Stimulated activated CD4-positive, alpha-beta T cell treated with anti-CD3 and anti-CD28 coated beads, Interleukin-15, amount 100 ng/mL, for 1 hour (primary cell): Measurements from ENCODE around the gene IL1RN.

ENCODE experiments used
- DNase-seq, 2 donors: peaks; one replicate each; pipeline ENCODE4 v3.0.0-alpha.2; 2020; ENCODE audit warnings: low read depth in 1 of 2, low spot score in 1 of 2

IL1RN gene

DNA sequence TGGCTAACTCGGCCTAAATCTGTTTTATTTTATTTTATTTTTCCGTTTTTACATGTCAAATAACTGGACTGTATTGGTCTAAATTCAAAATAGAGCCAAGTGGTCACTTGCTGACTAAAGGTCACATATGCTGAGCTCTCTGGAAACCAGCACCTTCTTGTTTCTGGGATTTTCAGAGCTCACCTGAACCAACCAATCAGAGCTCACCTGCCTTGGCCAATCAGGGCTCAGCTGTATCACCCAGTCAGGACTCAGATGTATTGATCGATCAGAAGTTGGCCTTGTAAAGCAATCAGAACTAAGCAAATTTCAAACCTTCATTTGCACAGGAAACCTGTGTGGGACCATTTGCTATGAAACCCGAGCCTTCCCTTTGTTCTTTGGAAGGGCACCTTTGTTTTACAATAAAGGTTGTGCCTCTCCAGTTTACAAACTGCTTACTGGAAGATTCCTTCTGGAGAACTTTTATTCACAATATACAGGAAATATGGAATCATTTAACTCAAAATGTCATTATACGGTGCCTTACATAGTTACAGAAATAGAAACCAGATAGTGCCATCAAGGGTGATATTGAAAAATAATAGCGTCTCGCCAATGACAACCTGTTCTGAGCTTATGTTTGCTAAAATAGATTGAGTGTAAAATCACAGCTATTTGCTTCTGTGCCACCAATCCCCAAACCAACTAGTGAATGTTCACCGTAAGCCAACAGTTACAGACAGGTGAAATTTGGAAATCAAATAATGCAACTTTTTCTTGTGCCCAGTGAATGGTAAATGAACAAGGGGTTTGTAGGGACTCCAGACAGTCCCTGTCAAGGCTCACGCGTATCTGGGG lies 29.1 kb downstream of the IL1RN start:
- DNase-seq, result no peak

DNA sequence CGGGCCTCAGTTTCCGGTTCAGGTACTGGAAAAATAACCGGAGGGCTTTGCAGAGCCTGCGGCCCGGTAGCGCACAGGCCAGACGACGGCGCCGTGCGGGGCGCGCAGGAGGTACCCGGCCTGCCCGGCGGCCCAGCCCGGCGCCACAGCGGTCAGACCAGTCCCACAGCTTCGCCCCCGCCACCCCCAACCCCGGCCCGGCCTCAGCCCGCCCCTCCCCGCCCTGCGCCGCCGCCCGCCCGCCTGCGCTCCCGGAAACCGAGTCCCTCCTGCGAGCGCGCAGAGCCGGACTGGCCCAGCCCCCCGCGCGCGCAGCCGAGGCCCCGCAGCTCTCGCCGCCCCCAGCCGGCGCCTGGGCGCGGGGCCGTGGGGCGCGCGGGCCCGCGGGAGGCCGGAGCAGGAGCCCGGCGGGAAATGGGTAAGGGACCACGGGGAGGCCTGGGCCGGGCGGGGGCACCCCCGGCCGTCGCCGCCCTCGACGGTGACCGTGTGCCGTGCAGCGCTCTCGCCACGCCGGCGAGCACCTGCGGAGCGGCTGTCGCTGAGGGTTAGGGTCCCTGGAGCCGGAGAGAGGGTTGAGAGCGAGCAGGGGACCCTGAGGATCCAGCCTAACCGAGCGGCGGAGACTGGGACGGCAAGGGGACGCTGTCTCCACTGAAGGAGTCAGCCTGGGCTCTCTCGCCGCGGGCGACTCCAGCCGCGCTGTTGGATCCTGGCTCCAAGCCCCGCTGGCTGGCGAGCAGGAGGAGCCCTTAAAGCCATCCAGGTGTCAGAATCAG lies 29.9 kb downstream of the IL1RN start:
- DNase-seq, result no peak

DNA sequence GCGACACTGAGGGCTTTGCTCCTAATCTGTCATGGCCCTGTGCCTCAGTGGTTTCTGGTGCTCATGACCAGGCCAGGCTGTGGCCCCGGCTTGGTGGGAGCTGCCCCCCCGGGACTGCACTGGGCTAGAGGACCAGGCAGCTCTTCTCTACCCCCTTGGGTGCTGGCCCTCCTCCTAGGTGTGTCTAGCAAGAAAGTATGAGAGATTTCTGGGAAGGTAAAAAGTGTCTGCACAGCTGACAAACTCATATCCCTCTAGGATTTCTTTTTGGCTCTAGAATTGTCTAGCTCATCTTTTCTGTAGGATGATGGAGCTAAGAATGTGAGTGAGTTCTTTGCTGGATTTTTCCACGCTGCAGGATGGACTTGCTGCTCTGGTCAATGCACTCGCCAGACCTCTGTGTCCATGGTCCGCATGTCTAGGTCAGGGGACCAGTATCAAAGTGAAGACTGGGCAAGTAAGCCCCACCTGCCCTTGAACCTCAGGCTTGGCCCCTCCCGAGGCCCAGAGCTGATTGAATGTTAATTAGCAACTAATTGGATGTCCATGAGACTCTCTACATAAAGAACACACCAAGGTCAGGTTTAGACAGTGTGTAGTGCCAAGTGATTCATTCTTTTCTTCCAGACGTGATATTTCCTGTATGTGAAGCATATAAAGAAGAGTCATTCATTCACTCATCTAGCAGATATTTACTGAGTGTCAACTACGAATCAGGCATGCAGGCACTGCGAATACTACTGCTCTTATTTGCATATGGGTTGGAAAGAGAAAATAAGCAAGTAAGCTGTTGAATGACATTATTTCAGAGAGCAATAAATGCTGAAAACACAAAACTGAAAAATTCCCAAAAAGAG lies 30.7 kb downstream of the IL1RN start:
- no peak for DNase-seq

DNA sequence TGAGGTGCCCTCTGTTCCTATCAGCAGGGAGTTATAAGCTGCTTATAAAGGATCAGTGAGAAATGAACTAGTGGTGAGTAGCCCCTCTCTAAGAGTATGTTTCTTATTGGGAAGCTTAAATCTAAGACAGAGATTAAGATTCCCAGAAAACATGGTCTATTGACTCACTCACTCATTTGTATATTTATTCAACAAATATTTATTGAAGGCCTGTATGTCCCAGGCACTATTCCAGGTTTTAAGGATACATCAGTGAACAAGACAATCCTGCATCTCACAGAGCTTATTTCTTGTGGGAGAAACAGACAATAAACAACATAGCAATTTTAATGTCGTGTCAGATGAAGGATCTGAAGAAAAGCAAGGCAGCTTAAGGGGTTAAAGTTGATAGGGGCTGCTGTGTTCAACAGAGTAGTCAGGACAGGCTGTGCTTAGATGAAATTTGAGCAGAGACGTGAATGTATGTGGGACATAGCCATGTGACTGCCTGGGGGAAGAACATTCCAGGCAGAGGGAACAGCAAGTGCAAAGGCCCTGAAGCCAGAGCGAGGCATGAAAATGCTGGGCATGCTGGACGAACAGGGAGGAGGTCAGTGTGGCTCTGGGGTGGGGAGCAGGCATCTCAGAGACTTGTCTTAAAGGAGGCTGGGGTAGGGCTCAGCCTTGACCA lies 31.6 kb downstream of the IL1RN start:
- DNase-seq, result no peak

DNA sequence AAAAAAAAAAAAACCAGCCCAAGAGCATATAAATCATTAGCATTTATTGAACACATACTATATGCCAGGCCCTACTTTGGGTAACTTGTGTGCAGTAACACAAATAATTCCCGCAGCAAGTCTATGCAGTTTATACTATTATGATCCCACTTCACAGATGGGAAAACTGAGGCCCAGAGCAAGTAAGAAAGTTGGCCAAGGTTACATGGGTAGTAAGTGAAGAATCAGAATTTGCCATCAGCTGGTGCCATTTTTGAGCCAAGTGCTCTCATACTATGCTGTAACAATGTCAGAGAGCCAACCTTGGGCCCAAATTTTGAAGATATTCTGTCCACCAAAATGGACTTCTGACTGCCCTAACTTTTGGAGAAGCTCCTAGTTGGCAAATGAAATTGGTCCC lies 32.9 kb downstream of the IL1RN start:
- DNase-seq, result no peak

DNA sequence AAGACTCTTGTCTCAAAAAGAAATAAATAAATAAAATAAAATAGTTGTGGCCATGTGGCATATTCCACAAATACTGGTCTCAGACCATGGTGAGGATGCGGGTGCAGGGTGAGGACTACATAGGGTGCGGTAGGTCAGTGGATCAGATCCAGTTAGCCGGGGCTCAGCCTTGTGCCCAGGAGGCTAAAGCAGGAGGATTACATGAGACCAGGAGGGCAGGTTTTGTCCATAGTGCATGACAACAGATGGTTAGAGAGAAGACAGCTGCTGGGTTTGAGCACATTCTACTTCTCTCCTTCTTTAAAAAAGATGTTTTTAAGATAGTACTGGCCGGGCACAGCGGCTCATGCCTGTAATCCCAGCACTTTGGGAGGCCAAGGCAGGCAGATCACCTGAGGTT lies 33.6 kb downstream of the IL1RN start:
- DNase-seq, result no peak

DNA sequence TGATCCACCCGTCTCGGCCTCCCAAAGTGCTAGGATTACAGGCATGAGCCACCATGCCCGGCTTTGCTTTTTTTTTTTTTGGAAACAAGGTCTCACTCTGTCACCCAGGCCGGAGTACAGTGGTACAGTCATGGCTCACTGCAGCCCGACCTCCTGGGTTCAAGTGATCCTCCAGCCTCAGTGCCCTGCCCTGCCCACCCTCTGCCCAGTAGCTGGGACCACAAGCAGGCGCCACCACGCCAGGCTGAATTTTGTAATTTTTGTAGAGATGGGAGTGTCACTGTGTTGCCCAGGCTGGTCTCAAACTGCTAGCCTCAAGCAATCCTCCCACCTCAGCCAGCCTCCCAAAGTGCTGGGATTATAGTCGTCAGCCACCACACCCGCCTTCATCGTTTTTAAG lies 34.8 kb downstream of the IL1RN start:
- DNase-seq, result no peak

DNA sequence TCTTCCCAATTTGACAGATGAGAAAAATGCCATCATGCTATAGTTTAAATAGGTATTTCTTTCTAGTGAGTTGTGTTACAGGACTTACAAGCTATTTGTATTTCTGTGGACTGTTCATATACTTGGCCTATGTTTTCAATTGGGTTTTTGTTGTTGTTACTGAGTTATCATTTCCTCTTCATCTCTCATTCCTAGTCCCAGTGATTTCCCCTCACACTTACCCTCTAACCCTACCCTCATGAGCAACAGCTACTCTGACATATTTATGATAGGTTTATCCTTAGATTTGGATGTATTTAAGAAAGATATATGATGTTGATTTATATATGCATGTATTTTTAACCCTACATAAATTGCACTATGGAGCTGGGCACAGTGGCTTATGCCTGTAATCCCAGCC lies 35.5 kb downstream of the IL1RN start:
- DNase-seq, result no peak

DNA sequence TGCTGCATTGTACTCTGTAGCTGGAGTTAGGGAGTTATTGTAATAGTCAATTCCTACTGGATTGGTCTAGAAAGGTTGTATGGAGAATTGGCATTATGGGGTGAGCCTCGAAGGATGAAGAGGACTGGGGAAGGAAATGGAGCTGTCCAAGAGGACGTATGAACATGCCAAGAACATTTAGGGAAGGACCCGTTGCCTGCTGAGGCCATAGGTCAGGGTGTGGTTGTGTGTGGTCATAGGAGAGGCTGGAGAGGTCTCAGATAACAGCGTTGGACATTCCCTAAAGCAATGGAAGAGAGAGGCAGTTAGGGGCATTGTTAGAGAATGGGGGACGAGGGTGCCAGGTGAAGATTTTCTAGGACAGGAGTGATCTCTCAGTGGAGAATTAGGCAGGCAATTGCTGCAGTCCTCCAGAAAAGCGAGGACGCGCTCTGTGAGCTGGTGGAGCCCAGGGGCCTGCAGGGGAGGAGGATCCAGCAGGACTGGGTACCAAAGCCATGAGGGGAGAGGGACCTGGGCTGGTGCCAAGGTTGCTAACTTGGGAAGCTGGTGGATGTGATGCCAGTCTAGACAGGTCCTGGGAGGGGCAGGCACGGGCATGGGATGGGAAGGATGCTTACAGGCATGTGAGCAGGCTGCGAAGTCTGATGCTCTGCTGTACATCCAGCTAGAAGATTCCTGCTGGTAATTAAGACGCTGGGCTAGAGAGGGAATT lies 37.0 kb downstream of the IL1RN start:
- no peak for DNase-seq

DNA sequence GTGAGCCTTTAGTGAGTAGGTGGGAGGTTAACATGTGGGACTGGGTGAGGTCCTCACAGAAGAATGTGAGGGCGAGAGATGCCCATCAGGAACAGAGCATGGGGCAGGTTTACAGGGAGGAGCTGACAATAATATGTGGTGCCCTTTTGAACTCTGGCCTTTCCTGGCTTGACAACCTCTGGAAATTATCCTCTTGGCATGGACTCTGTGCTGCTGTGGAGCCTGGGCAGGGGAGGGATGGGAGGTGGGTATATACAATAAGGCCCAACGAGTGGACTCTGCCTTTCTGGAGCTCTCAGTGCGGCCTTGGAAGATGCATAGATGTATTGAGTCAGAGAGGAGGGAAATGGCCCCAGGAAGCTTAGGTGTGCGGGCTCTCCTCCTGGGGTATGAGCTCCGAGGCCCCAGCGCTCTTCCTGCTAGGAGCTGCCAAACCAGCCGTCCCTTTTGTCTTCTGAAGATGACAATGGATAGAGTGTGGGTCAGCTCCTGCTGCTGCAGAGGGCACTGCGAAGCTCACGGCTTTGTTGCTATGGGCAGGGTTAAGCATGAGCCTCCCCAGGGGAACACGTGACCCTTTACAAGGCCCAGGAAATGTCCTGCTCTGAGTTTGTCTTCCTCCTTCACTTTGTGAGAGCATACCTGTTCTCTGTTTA lies 37.7 kb downstream of the IL1RN start:
- no peak for DNase-seq

DNA sequence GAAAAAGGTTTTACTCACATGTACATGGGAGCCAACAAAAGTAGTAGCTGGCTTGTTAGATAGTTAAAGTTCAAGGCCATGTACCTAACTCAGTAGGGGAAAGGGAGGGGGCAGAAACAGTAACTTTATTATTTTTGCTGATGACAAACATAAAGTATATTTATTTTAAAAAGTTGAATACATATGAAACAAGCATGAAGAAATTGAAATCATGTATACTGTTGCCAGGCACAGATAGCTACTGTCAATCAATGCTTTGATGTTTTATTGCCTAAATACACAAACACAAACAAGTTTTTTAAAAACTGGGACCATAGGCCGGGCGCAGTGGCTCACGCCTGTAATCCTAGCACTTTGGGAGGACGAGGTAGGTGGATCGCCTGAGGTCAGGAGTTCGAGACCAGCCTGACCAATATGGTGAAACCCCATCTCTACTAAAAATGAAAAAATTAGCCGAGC lies 38.8 kb downstream of the IL1RN start:
- no peak for DNase-seq

DNA sequence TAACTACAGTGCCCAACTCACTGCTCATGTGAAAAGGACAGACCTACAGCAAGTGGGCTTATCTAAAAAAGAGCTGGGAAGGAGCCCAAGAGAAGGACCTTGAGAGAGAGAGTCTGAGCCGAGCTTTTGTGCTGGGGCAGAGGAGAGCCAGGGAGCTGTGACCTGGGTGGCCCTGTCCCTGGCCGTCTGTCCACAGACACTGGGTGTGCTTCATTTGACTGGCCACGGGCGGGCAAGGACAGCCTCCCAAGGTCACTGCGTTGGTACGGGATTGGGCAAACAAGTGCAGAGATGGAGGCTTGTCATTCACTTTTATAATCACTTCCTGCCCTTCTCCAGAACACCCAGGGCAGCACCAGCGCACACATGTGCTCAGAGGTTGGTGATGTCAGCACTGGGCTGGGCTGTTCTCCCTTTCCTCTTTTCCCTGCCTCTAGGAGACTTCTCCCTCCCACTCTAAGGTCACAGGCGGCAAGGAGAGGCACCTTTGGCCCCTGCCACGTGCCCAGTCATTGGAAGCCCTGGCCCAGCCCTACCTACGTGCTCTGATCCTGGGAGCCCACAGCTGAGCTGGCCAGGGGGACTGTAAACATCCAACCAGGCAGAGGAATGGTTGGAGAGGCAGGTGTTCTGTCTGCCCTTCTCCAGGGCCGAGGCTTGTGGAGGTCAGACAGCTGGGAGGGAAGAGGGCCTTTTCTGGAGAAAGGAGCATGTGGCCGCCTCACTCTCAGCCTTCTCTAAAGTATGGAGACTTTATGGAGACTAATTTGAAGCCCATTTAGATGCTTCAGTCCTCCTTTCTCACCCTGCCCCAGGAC lies 39.9 kb downstream of the IL1RN start:
- no peak for DNase-seq

DNA sequence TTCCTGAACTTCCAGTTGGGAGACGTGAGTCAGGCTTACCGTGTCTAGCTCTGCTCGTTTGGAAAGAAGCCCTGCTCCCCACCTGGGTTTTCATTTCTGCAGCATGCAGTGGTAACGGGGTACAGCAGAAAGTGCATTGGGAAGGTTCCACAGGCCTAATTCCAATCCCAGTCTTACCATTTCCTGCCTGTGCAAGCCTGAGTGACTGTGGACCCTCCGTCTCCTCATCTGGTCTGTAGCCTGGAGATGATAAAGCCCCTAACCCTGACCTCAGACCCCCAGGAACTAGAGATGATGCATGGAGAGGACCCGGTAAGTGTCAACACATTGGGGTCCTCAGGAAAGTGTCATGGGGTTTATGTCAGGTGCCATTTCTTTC lies 40.6 kb downstream of the IL1RN start:
- DNase-seq, result no peak

DNA sequence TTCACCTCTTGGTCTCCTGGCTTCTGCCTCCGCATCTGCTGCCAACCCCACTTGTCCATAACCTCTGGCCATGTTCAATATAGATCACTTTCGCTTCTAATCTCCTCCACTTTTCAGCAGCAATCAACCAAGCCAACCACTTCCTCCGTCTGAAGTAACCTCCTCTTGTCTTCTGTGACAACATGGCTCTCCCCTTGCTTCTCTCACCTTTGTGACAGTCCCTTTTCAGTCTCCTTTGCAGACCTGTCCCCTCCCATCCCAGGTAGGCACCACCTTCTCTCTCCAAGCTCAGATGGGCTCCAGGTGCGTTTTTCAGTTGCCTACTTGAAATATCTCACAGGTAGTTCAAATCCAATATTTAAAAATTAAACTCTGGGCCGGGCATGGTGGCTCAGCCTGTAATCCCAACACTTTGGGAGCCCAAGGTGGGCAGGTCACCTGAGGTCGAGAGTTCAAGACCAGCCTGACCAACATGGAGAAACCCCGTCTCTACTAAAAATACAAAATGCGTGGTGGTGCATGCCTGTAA lies 41.7 kb downstream of the IL1RN start:
- no peak for DNase-seq

DNA sequence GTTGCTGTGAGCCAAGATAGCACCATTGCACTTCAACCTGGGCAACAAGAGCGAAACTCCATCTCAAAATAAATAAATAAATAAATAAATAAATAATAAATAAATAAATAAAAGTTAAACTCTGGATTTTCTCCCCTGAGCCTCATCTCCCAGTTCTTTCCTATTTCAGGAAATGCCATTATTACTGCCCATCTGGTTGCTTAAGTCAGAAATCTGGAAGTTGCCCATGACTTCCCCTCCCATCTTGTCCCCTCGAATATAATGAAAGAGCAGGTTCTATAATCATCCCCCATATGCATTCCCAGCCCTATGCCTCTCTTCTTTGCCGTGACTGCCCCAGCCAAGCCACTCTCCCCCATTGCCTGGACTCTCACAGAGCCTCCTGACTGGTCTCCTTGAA lies 42.2 kb downstream of the IL1RN start:
- no peak for DNase-seq

DNA sequence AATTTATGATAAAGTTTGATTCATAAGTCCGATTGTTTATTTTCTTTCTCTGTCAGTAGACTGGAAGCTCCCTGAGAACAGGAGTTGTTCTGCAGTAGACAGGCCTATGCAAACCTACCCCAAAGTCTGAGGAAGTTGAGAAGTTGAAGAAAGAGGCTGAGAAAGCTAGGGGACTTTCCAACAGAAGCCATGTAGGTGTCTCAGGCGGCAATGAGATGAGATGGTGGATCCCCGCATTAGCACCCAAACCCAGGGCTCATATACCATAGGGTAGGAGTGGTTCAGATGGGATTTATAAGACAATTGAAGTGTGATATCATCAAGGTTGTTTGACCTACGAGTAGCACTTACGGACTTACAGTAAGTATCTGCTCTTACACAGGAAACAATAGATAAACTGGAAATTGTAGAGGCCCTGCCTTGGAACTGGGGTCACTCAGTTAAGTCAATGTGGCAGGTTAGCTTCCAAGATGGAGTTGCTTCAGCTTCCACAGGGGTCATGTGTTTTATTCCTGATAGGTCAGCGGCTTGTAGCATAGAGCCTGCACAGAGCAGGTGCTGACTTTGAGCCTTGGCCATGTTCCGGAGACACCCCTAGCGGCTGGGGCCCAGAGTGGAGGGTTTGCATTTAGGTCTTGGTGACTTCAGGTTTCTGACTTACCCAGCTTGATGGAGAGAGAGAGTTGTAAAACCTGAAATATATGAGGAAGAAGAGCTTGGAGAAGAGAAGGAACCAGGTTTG lies 44.1 kb downstream of the IL1RN start:
- no peak for DNase-seq

DNA sequence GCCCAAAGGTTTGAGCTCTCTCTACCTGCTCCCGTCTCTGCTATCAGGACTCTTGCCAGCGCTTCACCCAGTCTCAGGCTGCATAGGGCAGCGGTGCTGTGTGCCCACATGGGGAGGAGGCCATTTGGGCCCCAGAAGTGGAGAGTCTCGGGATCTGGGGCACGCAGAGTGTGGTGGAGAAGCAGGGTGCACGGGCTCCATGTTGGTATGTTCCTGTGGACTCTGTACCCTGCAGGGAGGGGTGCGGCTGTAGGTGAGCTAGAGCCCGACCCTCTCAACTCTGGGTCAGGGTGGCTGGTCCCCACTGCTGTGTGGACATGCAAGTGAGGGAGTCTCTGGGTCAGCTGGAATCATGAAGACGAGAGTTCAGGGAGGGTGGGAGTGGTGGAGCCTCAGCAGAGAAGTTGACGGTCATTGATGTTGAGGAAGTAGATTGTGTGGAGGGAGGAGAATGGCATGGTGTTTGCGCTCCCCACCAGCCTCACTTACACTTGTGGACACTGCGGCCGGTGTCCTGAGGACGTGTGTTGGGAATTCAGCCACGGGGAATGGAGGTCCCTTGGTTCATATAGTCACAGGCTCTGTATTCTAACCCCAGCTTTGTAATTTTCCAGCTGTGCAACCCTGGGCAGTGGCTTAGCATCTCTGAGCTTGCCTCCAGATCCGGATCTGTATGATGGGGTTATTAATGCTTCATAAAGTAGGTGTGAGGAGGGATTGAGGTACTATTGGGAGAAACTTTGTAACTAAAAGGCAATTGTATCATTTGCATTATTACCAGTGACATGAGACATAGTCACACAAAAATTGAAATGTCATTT lies 45.5 kb downstream of the IL1RN start:
- no peak for DNase-seq
